HCT116 (cell line): ENCODE results near the gene FAM110A. TPM values are rescaled to one million over a fixed set of nuclear protein-coding genes. Genes with fewer than 3 reads are reported as not detected.

Experiments
- ATAC-seq: fragments of 200-7000 bp; cut with Tn5 transposase; 2 replicates; pipeline ENCODE4 v1.9.1; 2020; ENCODE audit warnings: mild to moderate bottlenecking, moderate library complexity
- BruUV-seq: library from RNA; stranded (reverse); fragments of 400-500 nt; replicated peaks from 2 replicates; lab custom pipeline; 2021; lab: Mats Ljungman, UMichigan
- CTCF ChIA-PET: fragments of 300-600 bp; sonication (Branson Sonifier 250); formaldehyde crosslinking; loops from one replicate; lab custom pipeline; 2021; ENCODE audit warnings: antibody characterized with exemption; lab: Charles Lee
- POLR2A ChIA-PET: fragments of 300-600, 350-600 bp; sonication (Branson Sonifier 250); formaldehyde crosslinking; loops from one replicate; lab custom pipeline; 2021; ENCODE audit warnings: antibody characterized with exemption; lab: Charles Lee
- RAD21 ChIA-PET, 2 experiments: fragments of 300-600 bp; sonication (Branson Sonifier 250); formaldehyde crosslinking; loops; one replicate each; lab custom pipeline; 2023; ENCODE audit warnings: low total read pairs in 2 of 2; ENCODE audit not compliant: uncharacterized antibody in 2 of 2, unreplicated experiment in 2 of 2, low non-redundant PET in 1 of 2; lab: Charles Lee
- DNase-seq: peaks from one replicate; pipeline ENCODE4 v3.0.0-alpha.2; 2010; ENCODE audit warnings: low read depth, low spot score
- H2AFZ ChIP-seq: fragments of 200-600 bp; shearing (Covaris generic), sonication (generic); 2 replicates; pipeline ENCODE4 v1.6.1; 2017; ENCODE audit warnings: low read depth, mixed run types, mixed read lengths, antibody characterized with exemption, low read length; ENCODE audit not compliant: poor library complexity, severe bottlenecking
- H3K27ac ChIP-seq: 2 replicates; pipeline ENCODE4 v1.5.1; 2012; ENCODE audit warnings: low read depth, low read length
- H3K27me3 ChIP-seq: fragments of 200-600 bp; sonication (generic); 2 replicates; pipeline ENCODE4 v1.6.1; 2016; ENCODE audit warnings: mixed run types, low read length, mixed read lengths; ENCODE audit not compliant: insufficient read depth
- H3K36me3 ChIP-seq, 2 experiments: fragments of 200-500 bp in 1 of 2; fragments of 200-600 bp in 1 of 2; sonication (Bioruptor generic) in 1 of 2; sonication (generic) in 1 of 2; 2 replicates each; pipeline versions ENCODE4 v1.5.1 to v1.6.1; 2014 to 2016; ENCODE audit warnings: low read length in 2 of 2, inconsistent platforms in 1 of 2, mixed read lengths in 1 of 2, mixed run types in 1 of 2; ENCODE audit not compliant: insufficient read depth in 2 of 2, control insufficient read depth in 1 of 2
- H3K4me1 ChIP-seq, 2 experiments: fragments of 200-600 bp in 1 of 2; sonication (generic) in 1 of 2; 2 replicates each; pipeline versions ENCODE4 v1.5.1 to v1.6.1; 2012 to 2017; ENCODE audit warnings: low read length in 2 of 2, inconsistent platforms in 1 of 2, mild to moderate bottlenecking in 1 of 2, mixed read lengths in 1 of 2, mixed run types in 1 of 2, moderate library complexity in 1 of 2; ENCODE audit not compliant: insufficient read depth in 2 of 2, control insufficient read depth in 1 of 2
- H3K4me2 ChIP-seq: fragments of 200-600 bp; sonication (generic); 2 replicates; pipeline ENCODE4 v1.6.1; 2017; ENCODE audit warnings: mixed run types, low read length, mixed read lengths
- H3K4me3 ChIP-seq, 2 experiments: fragments of 200-600 bp in 1 of 2; sonication (generic) in 1 of 2; replicated peaks in 1 of 2; 2 replicates each; pipeline ENCODE4 v1.5.1; 2011 to 2016; ENCODE audit warnings: low read length in 2 of 2, control low read depth in 1 of 2, low read depth in 1 of 2, mild to moderate bottlenecking in 1 of 2, mixed read lengths in 1 of 2, mixed run types in 1 of 2
- H3K79me2 ChIP-seq: fragments of 200-600 bp; sonication (generic); 2 replicates; pipeline ENCODE4 v1.6.1; 2017; ENCODE audit warnings: mild to moderate bottlenecking, mixed run types, low read length, moderate library complexity, mixed read lengths; ENCODE audit not compliant: insufficient read depth
- H3K9ac ChIP-seq: fragments of 200-600 bp; sonication (generic); 2 replicates; pipeline ENCODE4 v1.6.1; 2016; ENCODE audit warnings: low read length, mixed read lengths
- H3K9me2 ChIP-seq: fragments of 200-600 bp; sonication (generic), shearing (Covaris generic); 2 replicates; pipeline ENCODE4 v1.6.1; 2017; ENCODE audit warnings: mixed run types, mild to moderate bottlenecking, moderate library complexity; ENCODE audit not compliant: insufficient read depth
- H3K9me3 ChIP-seq, 2 experiments: fragments of 200-500 bp in 1 of 2; fragments of 200-600 bp in 1 of 2; sonication (Bioruptor generic) in 1 of 2; sonication (generic) in 1 of 2; 2 replicates each; pipeline ENCODE4 v1.6.1; 2014 to 2017; ENCODE audit warnings: low read length in 2 of 2, mixed read lengths in 2 of 2, inconsistent platforms in 1 of 2, low read depth in 1 of 2, mild to moderate bottlenecking in 1 of 2, mixed run types in 1 of 2, moderate library complexity in 1 of 2; ENCODE audit not compliant: control insufficient read depth in 1 of 2, insufficient read depth in 1 of 2
- H4K20me1 ChIP-seq: fragments of 200-600 bp; sonication (generic), shearing (Covaris generic); 2 replicates; pipeline ENCODE4 v1.6.1; 2017; ENCODE audit warnings: mixed run types, mild to moderate bottlenecking, moderate library complexity; ENCODE audit not compliant: insufficient read depth
- EZH2phosphoT487 ChIP-seq: fragments of 200-600 bp; IDR thresholded peaks from 2 replicates; pipeline ENCODE4 v1.6.1; 2018; ENCODE audit warnings: antibody characterized with exemption, borderline replicate concordance
- POLR2A ChIP-seq: IDR thresholded peaks from 2 replicates; pipeline ENCODE4 v1.7.0; 2011; ENCODE audit warnings: borderline replicate concordance; ENCODE audit not compliant: insufficient read depth, insufficient read length; ENCODE audit errors: extremely low read depth
- SIN3A ChIP-seq: IDR thresholded peaks from 2 replicates; pipeline ENCODE4 v1.6.1; 2012; ENCODE audit warnings: low read depth
- SP1 ChIP-seq: IDR thresholded peaks from 2 replicates; pipeline ENCODE4 v1.6.1; 2012; ENCODE audit warnings: low read depth
- TCF7L2 ChIP-seq: IDR thresholded peaks from 2 replicates; pipeline ENCODE4 v1.7.0; 2011; ENCODE audit warnings: borderline replicate concordance, inconsistent platforms; ENCODE audit not compliant: insufficient read depth, insufficient read length; ENCODE audit errors: extremely low read depth
- intact Hi-C: fragments of 100-400 bp; cut with micrococcal nuclease; formaldehyde crosslinking; loops from 2 replicates; pipeline ENCODE4 v1.10.0; 2022
- total RNA-seq: library from RNA; stranded (reverse); gene quantifications from one replicate; pipeline ENCODE4 v1.2.1, GENCODE V29; 2021; ENCODE audit not compliant: unreplicated experiment
- TF ChIP-seq, protein P1 (sequence below): IDR thresholded peaks from 2 replicates; pipeline ENCODE4 v1.6.1; 2012; ENCODE audit warnings: low read depth

Gene FAM110A
- total RNA-seq, 1 experiment from 2014 or later = 26.4 TPM

DNA sequence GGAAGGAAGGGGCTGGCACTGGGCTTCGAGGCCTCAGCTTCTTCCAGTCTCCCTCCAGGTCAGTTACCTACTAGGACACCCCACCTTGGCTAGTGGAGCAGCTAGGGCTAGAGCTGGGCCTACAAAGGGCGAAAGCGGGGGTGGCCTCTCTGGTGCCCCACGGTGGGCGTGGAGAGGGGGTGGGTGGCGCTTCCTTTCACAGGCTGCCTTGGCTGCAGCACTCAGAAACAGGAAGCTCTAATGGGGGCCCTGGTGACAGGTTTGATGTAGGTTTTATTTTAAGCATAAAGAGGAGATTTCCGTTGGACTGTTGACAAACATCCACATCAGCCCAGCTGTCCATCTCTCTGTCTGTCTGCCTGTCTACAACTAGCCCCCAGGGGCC lies 13.4 kb downstream of the FAM110A start:
- Histone ChIP-seq H3K4me3 (no peak overlapping the region), H3K9ac (no peak overlapping the region), H2AFZ (no peak overlapping the region), H3K36me3 (peaks cover 8 to 10% of the 10 kb centered on the region in 2 experiments; a peak in 3 of 4 replicates), H3K9me3 (no peaks in the 10 kb centered on the region), H4K20me1 (no peaks in the 10 kb centered on the region), H3K27me3 (no peaks in the 10 kb centered on the region)
- no TSS peak for BruUV-seq
- RAD21 ChIA-PET = no interaction called here
- no peak for DNase-seq
- TF ChIP-seq TCF7L2 (no peak), SIN3A (no peak), SP1 (no peak), EZH2phosphoT487 (no peak), POLR2A (no peak)
- TF ChIP-seq, protein P1, sequence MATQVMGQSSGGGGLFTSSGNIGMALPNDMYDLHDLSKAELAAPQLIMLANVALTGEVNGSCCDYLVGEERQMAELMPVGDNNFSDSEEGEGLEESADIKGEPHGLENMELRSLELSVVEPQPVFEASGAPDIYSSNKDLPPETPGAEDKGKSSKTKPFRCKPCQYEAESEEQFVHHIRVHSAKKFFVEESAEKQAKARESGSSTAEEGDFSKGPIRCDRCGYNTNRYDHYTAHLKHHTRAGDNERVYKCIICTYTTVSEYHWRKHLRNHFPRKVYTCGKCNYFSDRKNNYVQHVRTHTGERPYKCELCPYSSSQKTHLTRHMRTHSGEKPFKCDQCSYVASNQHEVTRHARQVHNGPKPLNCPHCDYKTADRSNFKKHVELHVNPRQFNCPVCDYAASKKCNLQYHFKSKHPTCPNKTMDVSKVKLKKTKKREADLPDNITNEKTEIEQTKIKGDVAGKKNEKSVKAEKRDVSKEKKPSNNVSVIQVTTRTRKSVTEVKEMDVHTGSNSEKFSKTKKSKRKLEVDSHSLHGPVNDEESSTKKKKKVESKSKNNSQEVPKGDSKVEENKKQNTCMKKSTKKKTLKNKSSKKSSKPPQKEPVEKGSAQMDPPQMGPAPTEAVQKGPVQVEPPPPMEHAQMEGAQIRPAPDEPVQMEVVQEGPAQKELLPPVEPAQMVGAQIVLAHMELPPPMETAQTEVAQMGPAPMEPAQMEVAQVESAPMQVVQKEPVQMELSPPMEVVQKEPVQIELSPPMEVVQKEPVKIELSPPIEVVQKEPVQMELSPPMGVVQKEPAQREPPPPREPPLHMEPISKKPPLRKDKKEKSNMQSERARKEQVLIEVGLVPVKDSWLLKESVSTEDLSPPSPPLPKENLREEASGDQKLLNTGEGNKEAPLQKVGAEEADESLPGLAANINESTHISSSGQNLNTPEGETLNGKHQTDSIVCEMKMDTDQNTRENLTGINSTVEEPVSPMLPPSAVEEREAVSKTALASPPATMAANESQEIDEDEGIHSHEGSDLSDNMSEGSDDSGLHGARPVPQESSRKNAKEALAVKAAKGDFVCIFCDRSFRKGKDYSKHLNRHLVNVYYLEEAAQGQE = no peak
- TF ChIP-seq, all 23 proteins: peak for 0
- ATAC-seq = no peak
- Histone ChIP-seq H3K4me2 (no peak overlapping the region), H3K9me2 (no peaks in the 10 kb centered on the region), H3K27ac (no peak overlapping the region), H3K4me1 (peaks cover 22 to 30% of the 10 kb centered on the region in 2 experiments), H3K79me2 (peaks cover 36% of the 10 kb centered on the region)
- intact Hi-C loops = no loop called here
- POLR2A ChIA-PET = no interaction called here
- CTCF ChIA-PET = no interaction called here
